ENCODE results near the gene SGCA. TPM values are rescaled to one million over a fixed set of nuclear protein-coding genes. Genes with fewer than 3 reads are reported as not detected.
A peak's percentile ranks its signal among the peaks of the same experiment; 100 is the strongest.

Gene SGCA
- total RNA-seq, 6 experiments from 2014 or later: 0.28 to 0.91 (median 0.76) TPM

- peak overlapping the region; percentile 100 for H3K4me3 Mint-ChIP-seq
- peak overlapping the region; percentile 100 for H3K27ac Mint-ChIP-seq
- peaks cover 70% of the 10 kb centered on the region for H3K36me3 Mint-ChIP-seq (ENCODE audit: low read depth)
- H3K4me1 Mint-ChIP-seq (ENCODE audit: low read depth): peaks cover 100% of the 10 kb centered on the region
- H3K9me3 Mint-ChIP-seq: peaks cover 3% of the 10 kb centered on the region; the same call in 1 of the 2 replicates
- H3K27me3 Mint-ChIP-seq (ENCODE audit: insufficient read depth): peaks cover 85% of the 10 kb centered on the region
- DNase-seq: no peak
- no peak for TF ChIP-seq CTCF (IDR thresholded peaks at IDR 0.05)
Measured at GRCh38 chr17:50185631-50186471, 20.0 kb downstream of the SGCA start.

- Mint-ChIP-seq H3K4me3 (peak overlapping the region; percentile 100), H3K36me3 (ENCODE audit: low read depth) (peaks cover 73% of the 10 kb centered on the region), H3K27ac (peak overlapping the region; percentile 100), H3K4me1 (ENCODE audit: low read depth) (peaks cover 100% of the 10 kb centered on the region), H3K27me3 (ENCODE audit: insufficient read depth) (peaks cover 91% of the 10 kb centered on the region), H3K9me3 (peaks cover 3% of the 10 kb centered on the region; the same call in 1 of the 2 replicates)
- DNase-seq: peak; percentile 79
- TF ChIP-seq CTCF (IDR thresholded peaks at IDR 0.05): no peak
Measured at GRCh38 chr17:50186661-50187393, 21.0 kb downstream of the SGCA start.

- H3K36me3 Mint-ChIP-seq (ENCODE audit: low read depth): peaks cover 75% of the 10 kb centered on the region
Measured at GRCh38 chr17:50187394-50187725, 21.6 kb downstream of the SGCA start.

GRCh38 chr17:50187751-50188530, 22.1 kb downstream of the SGCA start:
- Mint-ChIP-seq H3K27ac (peak overlapping the region; percentile 100), H3K27me3 (ENCODE audit: insufficient read depth) (peaks cover 87% of the 10 kb centered on the region), H3K4me1 (ENCODE audit: low read depth) (peaks cover 100% of the 10 kb centered on the region), H3K4me3 (peak overlapping the region; percentile 100), H3K36me3 (ENCODE audit: low read depth) (peaks cover 74% of the 10 kb centered on the region), H3K9me3 (peaks cover 3% of the 10 kb centered on the region; the same call in 1 of the 2 replicates)
- TF ChIP-seq CTCF (IDR thresholded peaks at IDR 0.05): no peak
- peak; percentile 70 for DNase-seq

More at GRCh38 chr17:50187394-50187725, 21.6 kb downstream of the SGCA start:
- Mint-ChIP-seq H3K4me1 (ENCODE audit: low read depth) (peaks cover 100% of the 10 kb centered on the region), H3K27me3 (ENCODE audit: insufficient read depth) (peaks cover 90% of the 10 kb centered on the region), H3K27ac (peak overlapping the region; percentile 100), H3K4me3 (peak overlapping the region; percentile 100), H3K9me3 (peaks cover 3% of the 10 kb centered on the region; the same call in 1 of the 2 replicates)
- peak; percentile 71 for DNase-seq
- TF ChIP-seq CTCF (IDR thresholded peaks at IDR 0.05): no peak

GRCh38 chr17:50188531-50188920, 22.7 kb downstream of the SGCA start:
- H3K4me1 Mint-ChIP-seq (ENCODE audit: low read depth): peaks cover 100% of the 10 kb centered on the region
- H3K27me3 Mint-ChIP-seq (ENCODE audit: insufficient read depth): peaks cover 86% of the 10 kb centered on the region
- no peak for TF ChIP-seq CTCF (IDR thresholded peaks at IDR 0.05)
- peak overlapping the region; percentile 100 for H3K27ac Mint-ChIP-seq
- peaks cover 77% of the 10 kb centered on the region for H3K36me3 Mint-ChIP-seq (ENCODE audit: low read depth)
- no peak for DNase-seq
- peaks cover 9% of the 10 kb centered on the region for H3K9me3 Mint-ChIP-seq
- H3K4me3 Mint-ChIP-seq: peak overlapping the region; percentile 100

Data from HFFc6 (cell line).